NCI-H1092 treated with DMSO at 0.1 percent for 48 hours (cell line): ENCODE results near the gene ITPR1.
"Not testable (repeated sequence)": the region's sequence is repeated elsewhere in the genome, so short reads cannot be mapped to it uniquely, and the experiment has no call there.

Experiments used
- DNase-seq: peaks from one replicate; lab custom pipeline; 2025; lab: John Stamatoyannopoulos, UW

ITPR1 gene

DNA sequence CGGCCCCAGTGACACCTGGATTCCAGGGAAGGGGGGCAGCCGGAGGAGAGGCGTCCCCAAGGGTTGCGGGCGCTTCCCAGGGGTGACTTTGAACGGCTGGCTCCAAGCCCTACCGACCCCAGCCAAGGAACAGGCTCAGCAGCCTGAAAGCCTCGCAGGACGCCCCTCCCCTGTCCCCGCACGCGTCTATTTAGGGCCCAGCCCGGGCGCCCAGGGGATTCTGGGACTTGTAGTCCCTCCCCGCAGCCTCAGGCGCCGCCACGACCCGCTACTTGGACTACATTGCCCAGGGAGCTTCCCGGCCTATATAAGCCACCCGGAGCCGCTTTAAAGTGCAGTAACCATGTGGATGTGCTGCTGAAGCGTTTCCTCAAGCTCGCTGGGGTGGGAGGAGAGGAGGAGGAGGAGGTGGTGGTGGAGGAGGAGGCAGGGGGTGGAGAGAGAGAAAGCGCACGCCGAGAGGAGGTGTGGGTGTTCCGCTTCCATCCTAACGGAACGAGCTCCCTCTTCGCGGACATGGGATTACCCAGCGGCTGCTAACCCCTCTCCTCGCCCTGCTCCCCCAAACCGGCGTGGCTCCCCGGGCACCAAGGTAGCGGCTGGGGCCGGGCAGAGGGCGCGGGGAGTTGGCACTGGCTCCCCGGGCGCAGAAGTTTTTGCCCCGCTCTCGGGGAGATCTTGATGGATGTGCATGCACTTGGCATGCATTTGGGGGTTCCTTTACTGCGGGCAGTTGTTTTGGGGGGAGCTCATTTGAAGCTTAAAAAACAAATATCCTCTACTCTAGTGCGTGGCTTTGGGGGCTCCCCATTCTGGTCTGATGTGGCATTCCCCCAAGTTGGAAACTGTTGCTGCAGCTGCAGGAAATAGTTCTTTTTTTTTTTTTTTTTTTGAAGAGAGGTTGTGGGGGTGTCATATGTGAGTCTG is at the start of gene ITPR1:
Gene ITPR1 (plus strand): TSS at position 335 of the 927 bp plus-strand sequence. CDS start 23,144 bp downstream, outside the sequence.
- DNase-seq: peak; percentile 59

GRCh38 chr3:4447295-4447999 is 45.7 kb upstream of the ITPR1 start:
- no peak for DNase-seq

DNA sequence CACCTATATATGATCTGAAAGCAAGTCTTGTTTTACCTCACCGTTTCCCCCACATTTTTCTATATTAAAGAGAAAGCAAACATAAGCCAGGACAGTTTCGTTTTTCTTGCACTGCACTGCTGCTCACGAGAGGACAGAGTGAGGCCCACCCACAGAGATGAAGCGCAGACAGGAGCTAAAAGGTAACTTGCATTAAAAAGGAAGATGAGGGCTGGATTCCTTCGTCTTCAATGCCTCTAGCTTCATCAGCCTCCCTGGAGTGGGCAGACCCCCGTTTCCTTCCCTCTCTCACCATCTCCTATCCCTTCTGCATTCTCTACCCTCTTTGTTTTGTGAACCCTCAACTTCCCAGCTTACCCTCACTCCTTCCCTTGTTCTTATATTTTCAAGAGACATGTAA is 45.0 kb upstream of the ITPR1 start:
- no peak for DNase-seq

GRCh38 chr3:4449043-4449805 is 43.9 kb upstream of the ITPR1 start:
- DNase-seq: no peak

GRCh38 chr3:4454142-4454541 is 39.0 kb upstream of the ITPR1 start:
- DNase-seq: no peak

- DNase-seq: not testable (repeated sequence)
Measured at GRCh38 chr3:4456780-4457179, 36.4 kb upstream of the ITPR1 start.

GRCh38 chr3:4458961-4459360 is 34.2 kb upstream of the ITPR1 start:
- no peak for DNase-seq

- DNase-seq: no peak
Measured at GRCh38 chr3:4460334-4460733, 32.8 kb upstream of the ITPR1 start.

DNA sequence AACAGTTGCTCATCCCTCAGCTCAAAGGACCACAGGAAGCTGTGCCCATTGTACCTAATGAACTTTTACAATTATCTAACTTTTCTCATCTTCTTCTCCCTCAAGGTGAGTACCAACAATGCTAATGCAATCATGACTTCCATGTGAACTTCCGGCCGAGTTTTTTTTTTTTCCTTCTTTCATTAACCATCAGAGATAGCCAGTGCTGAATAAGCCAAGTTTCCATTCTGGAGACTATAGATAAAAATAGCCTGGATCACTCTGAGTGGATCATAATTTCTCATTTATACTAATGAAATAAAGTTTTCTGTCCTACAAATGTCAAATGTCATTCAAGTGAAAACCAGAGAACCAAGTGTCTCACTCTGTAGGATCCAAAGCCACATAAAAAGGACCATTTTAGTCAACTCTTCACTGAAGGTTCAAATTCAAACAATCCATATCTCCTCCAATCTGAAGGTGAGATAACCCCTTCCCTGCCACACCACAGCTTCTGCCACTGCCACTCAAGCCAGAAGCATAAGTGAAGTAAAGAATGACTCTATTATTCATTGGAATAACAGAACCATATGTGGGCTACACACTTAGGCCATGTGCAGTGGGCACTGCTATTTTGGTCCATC is 31.6 kb upstream of the ITPR1 start:
- DNase-seq: no peak

- DNase-seq: no peak
Measured at GRCh38 chr3:4462369-4463040, 30.6 kb upstream of the ITPR1 start.

- no peak for DNase-seq
Measured at GRCh38 chr3:4464576-4464975, 28.6 kb upstream of the ITPR1 start.

DNA sequence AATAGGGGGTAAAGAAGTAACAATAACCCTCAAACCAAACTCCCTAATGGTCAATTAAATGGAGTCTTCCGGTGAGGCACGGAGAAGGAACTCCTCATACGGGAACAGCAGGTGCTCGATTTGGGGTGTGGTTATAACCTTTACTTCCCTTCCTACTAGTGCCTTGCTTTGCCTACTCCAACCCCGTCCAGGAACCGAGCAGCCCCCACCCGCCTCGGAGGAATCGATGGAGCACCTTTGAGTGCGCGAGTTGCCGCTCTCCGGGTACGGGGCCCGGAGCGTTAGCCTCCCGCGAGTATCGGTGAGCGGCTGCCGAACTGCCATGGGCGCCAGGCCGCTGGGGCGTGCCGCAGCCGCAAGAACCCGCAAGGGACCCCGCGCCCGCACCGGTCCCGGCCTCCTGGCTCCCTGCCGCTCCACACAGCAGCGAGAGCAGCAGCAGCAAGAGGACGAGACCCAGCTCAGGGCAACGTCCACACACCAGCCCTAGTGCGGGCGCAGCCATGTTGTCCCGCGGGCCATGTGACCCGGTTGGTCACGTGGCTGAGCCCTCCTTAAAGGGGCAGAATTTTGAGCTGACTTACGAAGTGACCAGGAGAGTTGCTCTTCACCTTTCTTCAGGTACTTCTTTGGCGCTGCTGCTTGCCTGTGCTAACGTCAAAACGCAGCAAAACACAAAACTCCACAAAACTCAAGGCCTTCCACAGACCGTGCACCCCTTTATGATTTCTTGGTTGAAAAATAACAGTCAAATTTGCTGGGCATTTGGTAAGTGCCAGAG is 26.2 kb upstream of the ITPR1 start, which contains the start of gene SUMF1:
Gene SUMF1 (minus strand): TSS at position 529 of the 781 bp plus-strand sequence. CDS start 24 bp downstream, at position 505.
- DNase-seq: peak; percentile 29

- no peak for DNase-seq
Measured at GRCh38 chr3:4467522-4467867, 25.7 kb upstream of the ITPR1 start.

- no peak for DNase-seq
Measured at GRCh38 chr3:4471907-4472306, 21.2 kb upstream of the ITPR1 start.

- DNase-seq: no peak
Measured at GRCh38 chr3:4472312-4472711, 20.8 kb upstream of the ITPR1 start.

GRCh38 chr3:4472766-4473165 is 20.4 kb upstream of the ITPR1 start:
- DNase-seq: no peak

- DNase-seq: no peak
Measured at GRCh38 chr3:4474683-4475490, 18.3 kb upstream of the ITPR1 start.

GRCh38 chr3:4475804-4476203 is 17.3 kb upstream of the ITPR1 start:
- no peak for DNase-seq

DNA sequence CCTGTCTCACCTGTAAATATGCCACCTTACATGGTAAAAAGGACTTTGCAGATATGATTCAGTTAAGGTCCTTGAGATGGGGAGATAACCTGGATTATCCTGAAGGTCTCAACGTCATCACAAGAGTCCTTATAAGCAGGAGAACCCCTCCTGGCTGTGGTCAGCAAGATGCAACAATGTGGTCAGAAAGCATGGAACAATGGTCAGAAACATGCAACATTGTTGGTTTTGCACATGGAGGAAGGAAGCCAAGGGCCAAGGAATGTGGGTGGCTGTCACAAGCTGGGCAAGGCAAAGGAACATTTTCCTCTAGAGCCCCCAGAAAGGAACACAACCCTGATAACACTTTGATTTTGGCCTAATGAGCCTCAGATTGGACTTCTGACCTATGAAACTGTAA is 16.7 kb upstream of the ITPR1 start:
- DNase-seq: no peak

DNA sequence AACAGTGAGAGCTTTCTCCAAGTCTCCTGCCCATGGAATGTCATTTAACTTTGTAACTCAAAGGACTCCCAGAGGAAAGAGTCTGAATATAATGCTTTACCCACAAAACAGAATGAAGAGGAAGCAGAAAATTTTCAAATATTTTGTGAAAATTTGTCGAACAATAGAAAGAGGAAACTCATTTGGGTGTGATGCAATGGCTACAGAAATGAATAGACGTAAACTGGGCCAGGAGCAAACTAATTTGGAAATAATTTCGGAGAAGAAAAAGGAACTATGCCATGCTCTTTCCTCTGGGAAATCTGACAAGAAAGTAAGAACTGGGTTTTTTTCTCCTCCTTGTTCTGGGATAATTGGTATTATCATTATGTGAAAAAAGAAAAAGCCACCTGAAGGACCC is 14.9 kb upstream of the ITPR1 start:
- DNase-seq: no peak
